H9 (cell line): ENCODE data around the gene SLC22A6. TPM values are rescaled to one million over a fixed set of nuclear protein-coding genes. Genes with fewer than 3 reads are reported as not detected.

Experiments used
- DNase-seq: peaks from one replicate; pipeline ENCODE4 v3.0.0-alpha.2; 2017
- H2AFZ ChIP-seq: one replicate; pipeline ENCODE4 v1.6.1; 2013; ENCODE audit warnings: mild to moderate bottlenecking, low read length, control low read depth, moderate library complexity
- H2AK5ac ChIP-seq: 2 replicates; pipeline ENCODE4 v1.6.1; 2013; ENCODE audit warnings: low read length, control low read depth, mixed read lengths; ENCODE audit not compliant: insufficient read length
- H2BK120ac ChIP-seq: one replicate; pipeline ENCODE4 v1.6.1; 2013; ENCODE audit warnings: low read depth, mild to moderate bottlenecking, low read length, control low read depth, inconsistent platforms; ENCODE audit not compliant: poor library complexity, severe bottlenecking
- H2BK12ac ChIP-seq: 2 replicates; pipeline ENCODE4 v1.6.1; 2013; ENCODE audit warnings: low read length, control low read depth, mixed read lengths, low read depth; ENCODE audit not compliant: insufficient read length
- H2BK15ac ChIP-seq: 2 replicates; pipeline ENCODE4 v1.6.1; 2013; ENCODE audit warnings: low read depth, low read length, control low read depth
- H2BK20ac ChIP-seq: one replicate; pipeline ENCODE4 v1.6.1; 2013; ENCODE audit warnings: low read depth, mild to moderate bottlenecking, low read length, control low read depth, inconsistent platforms; ENCODE audit not compliant: poor library complexity, severe bottlenecking
- H2BK5ac ChIP-seq: 2 replicates; pipeline ENCODE4 v1.6.1; 2013; ENCODE audit warnings: low read length, control low read depth, mixed read lengths; ENCODE audit not compliant: insufficient read length
- H3K14ac ChIP-seq: 2 replicates; pipeline ENCODE4 v1.6.1; 2013; ENCODE audit warnings: low read length, control low read depth; ENCODE audit not compliant: insufficient read depth
- H3K18ac ChIP-seq: 2 replicates; pipeline ENCODE4 v1.6.1; 2013; ENCODE audit warnings: low read depth, mild to moderate bottlenecking, mixed read lengths, low read length, control low read depth; ENCODE audit not compliant: insufficient read length
- H3K23ac ChIP-seq: 2 replicates; pipeline ENCODE4 v1.6.1; 2013; ENCODE audit warnings: low read length, control low read depth, mixed read lengths, low read depth; ENCODE audit not compliant: insufficient read length
- H3K23me2 ChIP-seq: 2 replicates; pipeline ENCODE4 v1.6.1; 2013; ENCODE audit warnings: low read depth, mild to moderate bottlenecking, mixed read lengths, low read length, control low read depth; ENCODE audit not compliant: insufficient read length, poor library complexity, severe bottlenecking
- H3K27ac ChIP-seq: 2 replicates; pipeline ENCODE4 v1.5.1; 2013; ENCODE audit warnings: low read length, control low read depth, mixed read lengths, low read depth; ENCODE audit not compliant: insufficient read length
- H3K27me3 ChIP-seq: 2 replicates; pipeline ENCODE4 v1.6.1; 2013; ENCODE audit warnings: low read length, control low read depth, inconsistent platforms; ENCODE audit not compliant: insufficient read depth
- H3K4ac ChIP-seq: 2 replicates; pipeline ENCODE4 v1.6.1; 2013; ENCODE audit warnings: low read depth, mild to moderate bottlenecking, control low read depth, inconsistent platforms, low read length, moderate library complexity
- H3K4me1 ChIP-seq: 2 replicates; pipeline ENCODE4 v1.6.1; 2013; ENCODE audit warnings: low read length, control low read depth, inconsistent platforms; ENCODE audit not compliant: insufficient read depth
- H3K4me2 ChIP-seq: 2 replicates; pipeline ENCODE4 v1.6.1; 2013; ENCODE audit warnings: low read length, control low read depth, mixed read lengths; ENCODE audit not compliant: insufficient read length, insufficient read depth
- H3K56ac ChIP-seq: 2 replicates; pipeline ENCODE4 v1.6.1; 2013; ENCODE audit warnings: low read depth, mild to moderate bottlenecking, mixed read lengths, low read length, control low read depth; ENCODE audit not compliant: insufficient read length
- H3K79me1 ChIP-seq: 2 replicates; pipeline ENCODE4 v1.6.1; 2013; ENCODE audit warnings: low read depth, mild to moderate bottlenecking, moderate library complexity, low read length, control low read depth, inconsistent platforms; ENCODE audit not compliant: insufficient read depth, poor library complexity, severe bottlenecking
- H3K79me2 ChIP-seq: 2 replicates; pipeline ENCODE4 v1.6.1; 2013; ENCODE audit warnings: low read length, control low read depth, inconsistent platforms; ENCODE audit not compliant: insufficient read depth
- H3K9ac ChIP-seq: 2 replicates; pipeline ENCODE4 v1.6.1; 2013; ENCODE audit warnings: low read length, control low read depth, mixed read lengths; ENCODE audit not compliant: insufficient read length; ENCODE audit errors: extremely low read depth
- H3K9me3 ChIP-seq: one replicate; pipeline ENCODE4 v1.6.1; 2013; ENCODE audit warnings: low read depth, low read length, inconsistent platforms; ENCODE audit not compliant: control insufficient read depth
- H3T11ph ChIP-seq: one replicate; pipeline ENCODE4 v1.6.1; 2013; ENCODE audit warnings: mild to moderate bottlenecking, low read length, control low read depth, inconsistent platforms
- H4K20me1 ChIP-seq: one replicate; pipeline ENCODE4 v1.6.1; 2013; ENCODE audit not compliant: control insufficient read depth, insufficient read length, insufficient read depth
- H4K5ac ChIP-seq: 2 replicates; pipeline ENCODE4 v1.6.1; 2013; ENCODE audit warnings: low read depth, mild to moderate bottlenecking, mixed read lengths, low read length, control low read depth; ENCODE audit not compliant: insufficient read length
- H4K8ac ChIP-seq: replicated peaks from 2 replicates; pipeline ENCODE4 v1.6.1; 2013; ENCODE audit warnings: low read length, control low read depth, mixed read lengths, low read depth; ENCODE audit not compliant: insufficient read length
- H4K91ac ChIP-seq: 2 replicates; pipeline ENCODE4 v1.6.1; 2013; ENCODE audit warnings: low read depth, mild to moderate bottlenecking, moderate library complexity, mixed read lengths, low read length, control low read depth; ENCODE audit not compliant: insufficient read length
- H3K27ac Mint-ChIP-seq, 3 experiments: 2 replicates in 2 of 3; 3 replicates in 1 of 3; pipeline ENCODE4 v1.8.0; 2020 to 2021; ENCODE audit warnings: mixed read lengths in 3 of 3, mild to moderate bottlenecking in 1 of 3, moderate library complexity in 1 of 3
- H3K27me3 Mint-ChIP-seq: 2 replicates; pipeline ENCODE4 v1.8.0; 2021; ENCODE audit warnings: low read depth, mild to moderate bottlenecking, moderate library complexity, mixed read lengths
- H3K36me3 Mint-ChIP-seq, 3 experiments: 2 replicates in 2 of 3; 3 replicates in 1 of 3; pipeline ENCODE4 v1.8.0; 2020 to 2021; ENCODE audit warnings: low read depth in 3 of 3, mixed read lengths in 3 of 3; ENCODE audit not compliant: insufficient read depth in 1 of 3
- H3K4me1 Mint-ChIP-seq, 2 experiments: 2 replicates each; pipeline ENCODE4 v1.8.0; 2020; ENCODE audit warnings: mixed read lengths in 2 of 2
- H3K4me3 Mint-ChIP-seq, 2 experiments: 2 replicates in 1 of 2; 3 replicates in 1 of 2; pipeline ENCODE4 v1.8.0; 2020 to 2021; ENCODE audit warnings: mild to moderate bottlenecking in 2 of 2, mixed read lengths in 2 of 2, moderate library complexity in 1 of 2
- H3K9me3 Mint-ChIP-seq, 2 experiments: 2 replicates in 1 of 2; 3 replicates in 1 of 2; pipeline ENCODE4 v1.8.0; 2020; ENCODE audit warnings: mild to moderate bottlenecking in 2 of 2, mixed read lengths in 2 of 2, moderate library complexity in 1 of 2
- CTCF ChIP-seq: fragments of 200-600 bp; sonication (generic); conservative IDR thresholded peaks from 3 replicates; pipeline ENCODE4 v1.8.0; 2021; ENCODE audit warnings: antibody characterized with exemption, mild to moderate bottlenecking
- WGBS: extraction: QIAGEN DNeasy Blood & Tissue Kit; methylation state at CpG from one replicate; pipeline ENCODE4 v1.1.7; 2013; ENCODE audit warnings: missing lambda C conversion rate, low lambda C conversion rate, mixed read lengths; ENCODE audit not compliant: insufficient read length; ENCODE audit errors: extremely low coverage; 5-methylcytosine and 5-hydroxymethylcytosine counted together
- total RNA-seq: library from RNA; stranded (reverse); gene quantifications from 2 replicates; pipeline ENCODE4 v1.2.1, GENCODE V29; 2021

SLC22A6 gene
- total RNA-seq, 1 experiment from 2014 or later: not detected

GRCh38 chr11:62928011-62928410 lies 56.8 kb downstream of the SLC22A6 start:
- H3K4me1 ChIP-seq: no peaks in the 10 kb centered on the region; the same call in 1 of the 2 replicates
- H2BK15ac ChIP-seq: no peak overlapping the region
- H2BK5ac ChIP-seq: no peak overlapping the region
- H2BK120ac ChIP-seq: no peak overlapping the region
- H4K5ac ChIP-seq: no peak overlapping the region
- H4K91ac ChIP-seq: no peak overlapping the region
- Mint-ChIP-seq H3K36me3 (no peaks in the 10 kb centered on the region; a peak in 1 of 7 replicates), H3K27me3 (peaks cover 77% of the 10 kb centered on the region), H3K9me3 (no peaks in the 10 kb centered on the region), H3K4me3 (peak overlapping the region in 1 of 2 experiments; percentile 64; a peak in 2 of 5 replicates), H3K27ac (no peak overlapping the region), H3K4me1 (peaks cover 34 to 48% of the 10 kb centered on the region in 2 experiments)
- no peak overlapping the region for H2AK5ac ChIP-seq
- H3K27me3 ChIP-seq: peaks cover 17% of the 10 kb centered on the region; the same call in 1 of the 2 replicates
- peaks cover 16% of the 10 kb centered on the region for H3K23me2 ChIP-seq
- no peak overlapping the region for H3K9ac ChIP-seq
- TF ChIP-seq CTCF: no peak
- H3K18ac ChIP-seq: no peak overlapping the region
- no peak overlapping the region for H3K4me2 ChIP-seq
- H2AFZ ChIP-seq: no peak overlapping the region
- no peaks in the 10 kb centered on the region for H3K9me3 ChIP-seq
- no peak overlapping the region for H3K56ac ChIP-seq
- H4K20me1 ChIP-seq: no peaks in the 10 kb centered on the region
- no peak overlapping the region for H3K14ac ChIP-seq
- peak; percentile 33 for DNase-seq
- H3K23ac ChIP-seq: no peak overlapping the region
- no CpG with 5 or more reads among the region's 13 CpGs for WGBS
- H4K8ac ChIP-seq: no peak overlapping the region
- H3T11ph ChIP-seq: no peak overlapping the region
- H3K4ac ChIP-seq: no peak overlapping the region
- H2BK20ac ChIP-seq: no peak overlapping the region
- no peak overlapping the region for H3K27ac ChIP-seq
- H2BK12ac ChIP-seq: no peak overlapping the region
- no peaks in the 10 kb centered on the region for H3K79me1 ChIP-seq
- no peaks in the 10 kb centered on the region for H3K79me2 ChIP-seq
